ENCODE data around the gene SPATA19.

- TF ChIP-seq CTCF (IDR thresholded peaks at IDR 0.05) (no peak), ZFX (IDR thresholded peaks at IDR 0.05; ENCODE audit: borderline replicate concordance) (no peak)
Observed at GRCh38 chr11:133801356-133801755, 44.0 kb downstream of the SPATA19 start.
